Right lobe of liver (tissue), 4 donors: Measurements from ENCODE around the gene WWC2.

Experiments used
- CTCF ChIP-seq, 4 donors: fragments of 200-600 bp in 3 of 4; fragments of 450-650 bp in 1 of 4; IDR thresholded peaks; one replicate each; pipeline versions ENCODE4 v1.5.1 to v1.8.0; 2016 to 2022; ENCODE audit warnings: antibody characterized with exemption in 4 of 4, mild to moderate bottlenecking in 2 of 4
- POLR2A ChIP-seq: fragments of 450-650 bp; IDR thresholded peaks from one replicate; pipeline ENCODE4 v1.6.1; 2017; ENCODE audit warnings: antibody characterized with exemption, mild to moderate bottlenecking
- donor health status: DM: no; HTN: no; CAD: no.
- donor health status: DM: no; HTN: no; CAD: no.
- donor health status: DM: no; HTN: yes; CAD: no.

- TF ChIP-seq CTCF (IDR thresholded peaks at IDR 0.05) (no peak), POLR2A (no peak)
Observed at GRCh38 chr4:183360161-183360919, 261.3 kb downstream of the WWC2 start.
